Jurkat, Clone E6-1 (cell line): ENCODE data around the gene FRMD3.
"Not testable (repeated sequence)": the region's sequence is repeated elsewhere in the genome, so short reads cannot be mapped to it uniquely, and the experiment has no call there.

ENCODE experiments used
- DNase-seq: peaks from one replicate; pipeline ENCODE4 v3.0.0-alpha.2; 2011; ENCODE audit warnings: low read depth, low spot score
- H3K4me3 ChIP-seq: 2 replicates; pipeline ENCODE4 v1.5.1; 2011; ENCODE audit warnings: mild to moderate bottlenecking, low read length, control low read depth, moderate library complexity

Gene FRMD3

GRCh38 chr9:83526901-83527300 is 11.3 kb downstream of the FRMD3 start:
- DNase-seq, result no peak
- no peak overlapping the region for H3K4me3 ChIP-seq

GRCh38 chr9:83526211-83526610 is 12.0 kb downstream of the FRMD3 start:
- no peak overlapping the region for H3K4me3 ChIP-seq
- no peak for DNase-seq

GRCh38 chr9:83523684-83524083 is 14.5 kb downstream of the FRMD3 start:
- H3K4me3 ChIP-seq, result no peak overlapping the region
- no peak for DNase-seq

GRCh38 chr9:83521411-83521810 is 16.8 kb downstream of the FRMD3 start:
- no peak for DNase-seq
- H3K4me3 ChIP-seq, result no peak overlapping the region

GRCh38 chr9:83521011-83521410 is 17.2 kb downstream of the FRMD3 start:
- no peak overlapping the region for H3K4me3 ChIP-seq
- no peak for DNase-seq

GRCh38 chr9:83520292-83520691 is 17.9 kb downstream of the FRMD3 start:
- no peak overlapping the region for H3K4me3 ChIP-seq
- no peak for DNase-seq

GRCh38 chr9:83517980-83518379 is 20.2 kb downstream of the FRMD3 start:
- H3K4me3 ChIP-seq, DNase-seq: not testable (repeated sequence)

GRCh38 chr9:83514767-83515166 is 23.4 kb downstream of the FRMD3 start:
- no peak for DNase-seq
- H3K4me3 ChIP-seq, result no peak overlapping the region

- no peak for DNase-seq
- no peak overlapping the region for H3K4me3 ChIP-seq
These were observed 25.6 kb downstream of the FRMD3 start for GRCh38 chr9:83512621-83513020.

GRCh38 chr9:83511051-83511450 is 27.1 kb downstream of the FRMD3 start:
- no peak for DNase-seq
- H3K4me3 ChIP-seq, result no peak overlapping the region

GRCh38 chr9:83509402-83509801 is 28.8 kb downstream of the FRMD3 start:
- no peak overlapping the region for H3K4me3 ChIP-seq
- no peak for DNase-seq

- peak; percentile 43 for DNase-seq
- H3K4me3 ChIP-seq, result no peak overlapping the region
These were observed 30.1 kb downstream of the FRMD3 start for GRCh38 chr9:83508067-83508466.

- no peak overlapping the region for H3K4me3 ChIP-seq
- DNase-seq, result no peak
These were observed 32.9 kb downstream of the FRMD3 start for GRCh38 chr9:83505282-83505681.

GRCh38 chr9:83503866-83504265 is 34.3 kb downstream of the FRMD3 start:
- H3K4me3 ChIP-seq, result no peak overlapping the region
- DNase-seq, result no peak

GRCh38 chr9:83501565-83501964 is 36.6 kb downstream of the FRMD3 start:
- no peak overlapping the region for H3K4me3 ChIP-seq
- DNase-seq, result no peak

GRCh38 chr9:83497441-83497840 is 40.8 kb downstream of the FRMD3 start:
- no peak for DNase-seq
- no peak overlapping the region for H3K4me3 ChIP-seq

GRCh38 chr9:83491995-83492394 is 46.2 kb downstream of the FRMD3 start:
- DNase-seq, result no peak
- no peak overlapping the region for H3K4me3 ChIP-seq

GRCh38 chr9:83491413-83491812 is 46.8 kb downstream of the FRMD3 start:
- no peak overlapping the region for H3K4me3 ChIP-seq
- DNase-seq, result no peak

GRCh38 chr9:83489961-83490360 is 48.2 kb downstream of the FRMD3 start:
- H3K4me3 ChIP-seq, result no peak overlapping the region
- no peak for DNase-seq

GRCh38 chr9:83484990-83485389 is 53.2 kb downstream of the FRMD3 start:
- H3K4me3 ChIP-seq, result no peak overlapping the region
- no peak for DNase-seq

GRCh38 chr9:83483223-83483622 is 55.0 kb downstream of the FRMD3 start:
- no peak overlapping the region for H3K4me3 ChIP-seq
- DNase-seq, result no peak

GRCh38 chr9:83479765-83480164 is 58.4 kb downstream of the FRMD3 start:
- no peak for DNase-seq
- no peak overlapping the region for H3K4me3 ChIP-seq
